Activated CD8-positive, alpha-beta memory T cell treated with anti-CD3 and anti-CD28 coated beads for 48 hours (primary cell): ENCODE results near the gene FASTKD1.
"Not testable (repeated sequence)": the region's sequence is repeated elsewhere in the genome, so short reads cannot be mapped to it uniquely, and the experiment has no call there.

Source experiments
- DNase-seq, 3 experiments: peaks; one replicate each; pipeline ENCODE4 v3.0.0-alpha.2; 2020; ENCODE audit warnings: low read depth in 2 of 3, low spot score in 2 of 3

Gene FASTKD1

GRCh38 chr2:169572189-169572588, 1.5 kb downstream of the FASTKD1 start:
- DNase-seq = no peak

- no peak for DNase-seq
Measured at GRCh38 chr2:169571571-169571970, 2.1 kb downstream of the FASTKD1 start.

- not testable (repeated sequence) for DNase-seq
Measured at GRCh38 chr2:169570752-169571151, 2.9 kb downstream of the FASTKD1 start.

- no peak for DNase-seq
Measured at GRCh38 chr2:169569948-169570347, 3.7 kb downstream of the FASTKD1 start.

DNA sequence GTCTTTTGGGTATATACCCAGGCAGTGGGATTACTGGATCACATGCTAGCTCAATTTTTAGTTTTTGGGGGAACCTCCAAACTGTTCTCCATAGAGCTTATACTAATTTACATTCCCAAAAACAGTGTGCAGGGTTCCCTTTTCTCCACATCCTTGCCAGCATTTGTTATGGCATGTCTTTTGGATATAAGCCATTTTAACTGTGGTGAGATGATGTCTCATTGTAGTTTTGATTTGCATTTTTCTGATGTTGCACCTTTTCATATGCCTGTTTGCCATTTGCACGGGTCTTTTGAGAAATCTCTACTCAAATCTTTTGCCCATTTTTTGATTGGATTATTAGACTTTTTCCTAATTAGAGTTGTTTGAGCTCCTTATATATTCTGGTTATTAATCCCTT, 8.0 kb downstream of the FASTKD1 start:
- no peak for DNase-seq

- no peak for DNase-seq
Measured at GRCh38 chr2:169562519-169562918, 11.1 kb downstream of the FASTKD1 start.

- not testable (repeated sequence) for DNase-seq
Measured at GRCh38 chr2:169562084-169562483, 11.6 kb downstream of the FASTKD1 start.

- no peak for DNase-seq
Measured at GRCh38 chr2:169561364-169561763, 12.3 kb downstream of the FASTKD1 start.

DNA sequence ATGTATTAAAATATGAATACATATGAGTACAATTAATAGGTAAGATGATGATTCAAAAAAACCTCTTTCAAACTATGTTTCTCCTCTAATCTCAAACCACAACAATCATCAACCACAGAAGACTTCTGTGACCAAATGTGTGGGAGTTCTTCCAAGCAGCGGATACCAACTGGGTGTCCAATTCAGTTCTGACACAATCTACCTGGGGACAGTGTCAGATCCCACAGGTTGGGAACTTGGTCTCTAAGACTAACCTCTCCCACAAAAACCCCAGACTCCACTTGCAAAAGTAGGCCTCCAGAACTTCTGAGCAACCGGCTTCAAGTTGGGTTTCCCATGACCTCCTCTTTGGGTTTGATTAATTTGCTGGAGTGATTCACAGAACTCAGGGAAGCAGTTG, 26.9 kb downstream of the FASTKD1 start:
- DNase-seq = no peak

DNA sequence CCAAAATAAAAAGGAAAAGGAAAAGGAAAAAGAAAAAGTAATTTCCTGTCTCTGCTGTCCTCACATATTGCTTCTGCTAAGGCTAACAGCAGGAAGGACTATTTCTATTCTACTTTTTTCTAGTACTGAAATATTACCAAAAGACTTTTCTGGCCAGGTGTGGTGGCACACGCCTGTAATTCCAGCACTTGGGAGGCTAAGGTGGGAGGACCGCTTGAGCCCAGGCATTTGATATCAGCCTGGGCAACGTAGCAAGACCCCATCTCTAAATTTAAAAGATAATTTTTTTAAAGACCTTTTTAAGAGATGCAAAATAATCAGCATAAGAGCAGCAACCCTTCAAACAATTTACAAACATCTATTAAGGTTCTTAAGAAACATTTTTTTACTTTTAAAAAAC, 31.2 kb downstream of the FASTKD1 start:
- no peak for DNase-seq

DNA sequence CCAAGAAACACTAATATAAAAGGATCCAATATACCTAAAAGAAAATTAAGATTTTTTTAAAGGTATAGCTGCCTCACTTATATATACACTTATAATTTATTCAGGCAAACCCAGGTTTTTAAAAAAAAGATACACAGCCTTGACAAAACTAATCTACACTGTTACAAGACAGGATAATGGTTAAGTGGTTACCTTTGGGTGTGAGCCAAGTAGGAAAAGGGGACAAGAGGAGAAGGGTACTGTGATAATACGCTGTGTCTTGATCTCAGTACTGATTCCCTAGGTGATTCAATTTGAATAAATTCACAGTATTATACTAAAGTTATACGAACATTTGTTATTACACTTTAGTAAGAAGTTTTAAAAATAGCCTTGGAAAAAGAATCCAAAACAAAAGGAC, 33.5 kb downstream of the FASTKD1 start:
- DNase-seq = no peak

DNA sequence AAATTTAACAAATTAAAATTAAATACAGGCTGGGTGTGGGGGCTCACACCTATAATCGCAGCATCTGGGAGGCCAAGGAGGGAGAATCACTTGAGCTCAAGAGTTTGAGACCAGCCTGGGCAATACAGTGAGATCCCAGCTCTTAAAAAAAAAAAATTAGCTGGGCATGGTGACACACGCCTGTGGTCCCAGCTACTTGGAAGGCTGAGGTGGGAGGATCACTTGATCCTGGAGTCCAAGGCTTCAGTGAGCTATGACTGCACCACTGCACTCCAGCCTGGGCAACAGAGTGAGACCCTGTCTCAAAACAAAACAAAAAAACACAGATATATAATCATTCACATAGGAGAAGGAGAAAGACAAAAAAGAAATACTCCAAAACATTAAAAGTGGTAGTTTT, 34.2 kb downstream of the FASTKD1 start:
- not testable (repeated sequence) for DNase-seq

DNA sequence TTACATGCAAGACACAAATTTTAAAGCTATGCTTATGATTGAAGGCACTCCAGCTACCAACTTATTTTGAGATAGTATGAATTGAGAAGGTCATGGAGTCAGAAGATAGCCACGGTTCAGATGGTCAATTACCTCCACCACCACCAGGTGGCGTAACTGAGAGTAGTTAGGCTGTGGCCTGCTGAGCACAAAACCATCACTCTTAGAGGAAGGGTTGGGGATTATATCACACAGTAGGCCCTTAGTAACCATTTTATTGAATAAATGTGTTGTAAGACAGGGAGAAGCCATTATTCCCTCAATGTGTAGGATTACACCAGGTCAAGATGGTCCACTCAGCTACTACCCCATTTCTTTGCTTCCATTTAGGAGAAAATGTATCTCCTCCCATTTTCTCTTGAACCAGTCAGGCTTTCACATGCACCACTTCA, 45.4 kb downstream of the FASTKD1 start:
- peak; percentile 28 to 63 (median 53) for DNase-seq

- DNase-seq = no peak
Measured at GRCh38 chr2:169526451-169526850, 47.2 kb downstream of the FASTKD1 start.

DNA sequence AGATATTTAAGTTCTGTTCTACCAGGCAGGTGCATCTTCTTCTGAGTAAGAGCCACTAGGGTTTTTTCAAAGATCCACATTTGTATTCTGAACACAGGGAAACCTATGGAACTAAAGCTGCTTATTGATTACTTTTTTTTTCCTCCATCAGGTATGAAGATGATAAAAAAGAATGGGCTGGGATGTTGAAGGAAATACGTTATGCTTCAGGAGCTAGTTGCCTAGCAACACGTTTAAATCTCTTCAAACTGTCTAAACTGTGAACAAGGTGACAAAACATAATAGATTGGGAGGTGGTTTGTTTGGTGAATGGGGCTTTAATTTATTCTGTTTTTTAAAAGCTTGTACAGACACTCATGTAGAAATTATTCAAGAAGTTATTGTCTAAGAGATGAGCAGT, 48.2 kb downstream of the FASTKD1 start:
- DNase-seq = no peak

DNA sequence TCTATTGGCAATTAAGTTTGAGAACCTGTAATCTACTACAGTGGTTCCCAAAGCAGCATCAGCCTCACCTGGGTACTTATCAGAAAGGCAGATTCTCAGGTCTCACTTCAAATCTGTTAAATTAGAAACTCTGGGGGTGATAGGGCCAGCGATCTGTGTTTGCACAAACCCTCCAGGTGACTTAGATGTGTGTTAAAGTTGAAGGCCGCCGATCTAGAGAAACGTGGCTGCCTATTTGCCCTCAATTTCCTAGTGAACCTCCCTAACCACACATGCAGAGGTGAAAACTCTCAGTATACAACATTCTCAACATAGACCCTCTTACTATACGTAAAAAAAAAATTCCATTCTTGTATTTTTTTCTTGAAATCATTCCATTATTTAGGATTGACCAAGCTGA, 50.0 kb downstream of the FASTKD1 start:
- no peak for DNase-seq

- no peak for DNase-seq
Measured at GRCh38 chr2:169520896-169521295, 52.8 kb downstream of the FASTKD1 start.

- DNase-seq = not testable (repeated sequence)
Measured at GRCh38 chr2:169516488-169516995, 57.1 kb downstream of the FASTKD1 start.

DNA sequence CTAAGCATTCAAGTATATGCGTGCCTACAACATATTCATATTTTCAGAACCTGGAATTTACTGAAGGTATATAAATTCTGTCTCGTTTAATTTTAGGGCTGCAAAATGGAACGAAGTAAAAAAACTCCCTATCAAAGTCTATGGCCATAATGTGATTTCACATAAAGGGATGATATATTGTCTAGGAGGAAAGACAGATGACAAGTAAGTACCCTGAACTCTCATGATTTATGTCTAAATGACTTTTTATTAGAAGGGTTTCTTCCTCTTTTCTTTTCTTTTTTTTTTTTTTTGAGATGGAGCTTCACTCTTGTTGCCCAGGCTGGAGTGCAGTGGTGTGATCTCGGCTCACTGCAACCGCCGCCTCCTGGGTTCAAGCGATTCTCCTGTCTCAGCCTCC, 58.9 kb downstream of the FASTKD1 start:
- not testable (repeated sequence) for DNase-seq

GRCh38 chr2:169513926-169514325, 59.7 kb downstream of the FASTKD1 start:
- no peak for DNase-seq

GRCh38 chr2:169513094-169513493, 60.6 kb downstream of the FASTKD1 start:
- no peak for DNase-seq

GRCh38 chr2:169512525-169512924, 61.1 kb downstream of the FASTKD1 start:
- no peak for DNase-seq

DNA sequence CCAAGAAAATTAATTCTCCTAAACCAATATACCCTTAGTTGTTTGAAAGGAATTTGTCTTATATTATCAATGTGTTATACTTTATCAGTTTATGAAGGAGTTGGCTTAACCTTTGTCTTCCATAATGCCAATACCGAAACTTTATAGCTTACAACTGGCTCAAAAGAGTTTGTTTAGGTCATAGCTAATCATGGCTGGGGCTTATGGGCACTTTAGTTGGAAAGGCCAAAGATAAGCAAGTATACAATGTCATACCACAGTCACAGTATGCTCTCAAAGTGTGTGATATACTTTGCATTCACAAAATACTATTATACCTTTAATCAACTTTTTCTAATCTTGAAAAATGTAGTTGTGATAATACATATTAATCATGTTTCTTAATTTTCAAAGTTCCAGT, 61.8 kb downstream of the FASTKD1 start:
- no peak for DNase-seq

DNA sequence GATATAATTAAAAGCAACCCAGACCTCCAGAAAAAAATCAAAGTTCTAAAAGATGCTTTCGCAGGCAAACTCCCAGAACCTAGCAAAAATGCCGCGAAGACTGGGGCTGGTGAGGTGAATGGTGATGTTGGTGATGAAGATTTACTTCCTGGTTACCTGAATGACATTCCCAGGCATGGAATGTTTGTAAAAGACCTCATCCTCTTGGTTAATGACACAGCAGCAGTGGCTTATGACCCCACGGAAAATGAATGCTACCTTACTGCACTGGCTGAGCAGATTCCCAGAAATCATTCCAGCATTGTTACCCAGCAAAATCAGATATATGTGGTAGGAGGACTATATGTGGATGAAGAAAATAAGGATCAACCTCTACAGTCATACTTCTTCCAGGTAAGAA, 63.2 kb downstream of the FASTKD1 start:
- no peak for DNase-seq
